GM12878 (cell line): ENCODE results near the gene ARHGEF1. TPM values are rescaled to one million over a fixed set of nuclear protein-coding genes. Genes with fewer than 3 reads are reported as not detected.

Experiments used
- ATAC-seq: fragments of 200-7000 bp; cut with Tn5 transposase; 3 replicates; pipeline ENCODE4 v1.9.1; 2020; ENCODE audit warnings: mild to moderate bottlenecking, moderate library complexity
- BruUV-seq: library from RNA; stranded (reverse); fragments of 400-500 nt; replicated peaks from 2 replicates; lab custom pipeline; 2021; lab: Mats Ljungman, UMichigan
- CTCF ChIA-PET: fragments of 300-600 bp; sonication (Branson Sonifier 250); formaldehyde crosslinking; extraction: SDS; loops from one replicate; lab custom pipeline; 2021; ENCODE audit warnings: inconsistent platforms; lab: Yijun Ruan, JAX
- POLR2A ChIA-PET: fragments of 350-600 bp; formaldehyde crosslinking; extraction: SDS; loops from one replicate; lab custom pipeline; 2021; ENCODE audit warnings: inconsistent platforms; lab: Charles Lee
- RAD21 ChIA-PET: fragments of 300-600 bp; sonication (Branson Sonifier 250); formaldehyde crosslinking; loops from one replicate; lab custom pipeline; 2023; ENCODE audit warnings: antibody characterized with exemption; ENCODE audit not compliant: unreplicated experiment; lab: Charles Lee
- SMC1A ChIA-PET: fragments of 300-600 bp; sonication (Branson Sonifier 250); formaldehyde crosslinking; loops from one replicate; lab custom pipeline; 2023; ENCODE audit not compliant: unreplicated experiment, uncharacterized antibody; lab: Charles Lee
- DNase-seq: peaks from one replicate; pipeline ENCODE4 v3.0.0-alpha.2; 2011; ENCODE audit warnings: low read depth, low spot score
- FAIRE-seq: peaks from 3 replicates; lab custom pipeline; 2011; peaks lifted over from hg19 to GRCh38; lab: Jason Lieb, UNC
- H2AFZ ChIP-seq: 2 replicates; pipeline ENCODE4 v1.6.0; 2011; ENCODE audit warnings: low read depth, low read length, control low read depth; ENCODE audit not compliant: control insufficient read depth
- H3K27ac ChIP-seq: 2 replicates; pipeline ENCODE4 v1.5.1; 2011; ENCODE audit warnings: control low read depth; ENCODE audit not compliant: control insufficient read depth, insufficient read depth
- H3K27me3 ChIP-seq, 2 experiments: replicated peaks in 1 of 2; 2 replicates each; pipeline versions ENCODE4 v1.6.0 to v1.6.1; 2011; ENCODE audit warnings: low read length in 1 of 2; ENCODE audit not compliant: control insufficient read depth in 2 of 2, insufficient read depth in 2 of 2
- H3K36me3 ChIP-seq, 2 experiments: 2 replicates each; pipeline ENCODE4 v1.5.1; 2011; ENCODE audit warnings: low read length in 1 of 2; ENCODE audit not compliant: control insufficient read depth in 2 of 2, insufficient read depth in 2 of 2
- H3K4me1 ChIP-seq: 2 replicates; pipeline ENCODE4 v1.6.1; 2011; ENCODE audit warnings: mild to moderate bottlenecking, low read length, moderate library complexity, mixed read lengths; ENCODE audit not compliant: control insufficient read depth, insufficient read depth
- H3K4me2 ChIP-seq: 2 replicates; pipeline ENCODE4 v1.6.0; 2011; ENCODE audit warnings: control low read depth; ENCODE audit not compliant: control insufficient read depth, insufficient read depth
- H3K4me3 ChIP-seq: fragments of 200-600 bp; sonication (generic); 2 replicates; pipeline ENCODE4 v1.5.1; 2016
- H3K79me2 ChIP-seq: 2 replicates; pipeline ENCODE4 v1.6.0; 2011; ENCODE audit warnings: low read length; ENCODE audit not compliant: control insufficient read depth, insufficient read depth
- H3K9ac ChIP-seq: 2 replicates; pipeline ENCODE4 v1.8.0; 2011; ENCODE audit warnings: low read length, control low read depth, mixed read lengths; ENCODE audit not compliant: control insufficient read depth, insufficient read depth
- H3K9me3 ChIP-seq: replicated peaks from 3 replicates; pipeline ENCODE4 v1.5.1; 2011; ENCODE audit warnings: mild to moderate bottlenecking, low read length; ENCODE audit not compliant: control insufficient read depth, insufficient read depth
- H4K20me1 ChIP-seq: 2 replicates; pipeline ENCODE4 v1.6.0; 2011; ENCODE audit not compliant: control insufficient read depth, insufficient read depth
- ATF3 ChIP-seq: IDR thresholded peaks from 2 replicates; pipeline ENCODE4 v1.6.1; 2011; ENCODE audit warnings: low read depth, mild to moderate bottlenecking, low read length, moderate library complexity, borderline replicate concordance; ENCODE audit errors: extremely low read depth
- BHLHE40 ChIP-seq, 2 experiments: fragments of 450-650 bp in 1 of 2; IDR thresholded peaks; 2 replicates each; pipeline ENCODE4 v1.6.1; 2011 to 2017; ENCODE audit warnings: low read depth in 2 of 2, borderline replicate concordance in 1 of 2, improper control_type of control experiment in 1 of 2, low read length in 1 of 2, mild to moderate bottlenecking in 1 of 2
- CUX1 ChIP-seq: IDR thresholded peaks from 2 replicates; pipeline ENCODE4 v1.6.1; 2012; ENCODE audit warnings: improper control_type of control experiment, low read depth, low read length; ENCODE audit not compliant: insufficient replicate concordance
- EP300 ChIP-seq, 2 experiments: fragments of 150-350 bp in 1 of 2; IDR thresholded peaks; 2 replicates each; pipeline ENCODE4 v1.6.1; 2011 to 2012; ENCODE audit warnings: low read depth in 2 of 2, low read length in 2 of 2, borderline replicate concordance in 1 of 2, improper control_type of control experiment in 1 of 2, inconsistent platforms in 1 of 2; ENCODE audit not compliant: control insufficient read depth in 1 of 2
- LARP7 ChIP-seq: fragments of 450-650 bp; IDR thresholded peaks from 2 replicates; pipeline ENCODE4 v1.6.1; 2017; ENCODE audit warnings: mild to moderate bottlenecking
- MEF2A ChIP-seq: IDR thresholded peaks from 2 replicates; pipeline ENCODE4 v1.6.1; 2011; ENCODE audit warnings: low read depth, mild to moderate bottlenecking, low read length, moderate library complexity; ENCODE audit not compliant: insufficient read depth
- NR2C2 ChIP-seq: IDR thresholded peaks from 2 replicates; pipeline ENCODE4 v1.6.1; 2011; ENCODE audit warnings: borderline replicate concordance, low read depth; ENCODE audit not compliant: control insufficient read depth, insufficient read length
- YBX1 ChIP-seq: fragments of 450-650 bp; IDR thresholded peaks from 2 replicates; pipeline ENCODE4 v1.6.1; 2016; ENCODE audit warnings: antibody characterized with exemption
- WGBS: methylation state at CpG from one replicate; pipeline ENCODE4 v1.1.6; 2016; ENCODE audit warnings: low lambda C conversion rate; ENCODE audit not compliant: insufficient replicate concordance, insufficient coverage; ENCODE audit errors: missing lambda C conversion rate; 5-methylcytosine and 5-hydroxymethylcytosine counted together
- in situ Hi-C: fragments of 300-500 bp; cut with MboI; formaldehyde crosslinking; loops from 9 replicates; pipeline ENCODE4 v1.14.3; 2018; ENCODE audit warnings: mixed read lengths
- intact Hi-C: fragments of 100-400 bp; cut with micrococcal nuclease; formaldehyde crosslinking; loops from one replicate; pipeline ENCODE4 v1.14.2; 2022; ENCODE audit not compliant: unreplicated experiment
- polyA plus RNA-seq, 11 experiments: library from polyadenylated mRNA; depleted of rRNA in 4 of 11; unstranded in 6 of 11; stranded (reverse) in 5 of 11; fragments of >200 nt; fragmentation: Nextera tagmentation in 4 of 11; fragmentation: Illumina TruSeq in 1 of 11; extraction: Ambion mirVana in 4 of 11; extraction: Trizol in 1 of 11; gene quantifications; 1 replicate in 1 of 11; 2 replicates in 10 of 11; pipeline versions ENCODE4 v1.2.1 to v1.2.3, GENCODE V29; 2011 to 2016; ENCODE audit warnings: inconsistent platforms in 2 of 11, missing spikeins in 2 of 11, low read depth in 1 of 11
- total RNA-seq, 4 experiments: library from RNA; depleted of rRNA in 3 of 4; stranded (reverse); fragments of >200 nt in 3 of 4; fragmentation: Illumina TruSeq in 1 of 4; extraction: Trizol in 1 of 4; gene quantifications; 2 replicates each; pipeline versions ENCODE4 v1.2.1 to v1.2.3, GENCODE V29; 2013 to 2021

ARHGEF1 gene
- total and polyA plus RNA-seq, 10 of the 15 experiments (the other 5 are each of a cell fraction or from before 2014, with no cell fraction given), result 1.2 to 207 (median 53.9) TPM

GRCh38 chr19:41926028-41926762, 43.2 kb downstream of the ARHGEF1 start:
- no peak for ATAC-seq
- ChIA-PET RAD21 (no interaction called here), POLR2A (no interaction called here), CTCF (no interaction called here), SMC1A (no interaction called here)
- intact Hi-C loops (no loop called here), in situ Hi-C loops (loop anchor here (25.0 kb wide), 1 partner anchor 1836 kb away; the partner anchor contains the start of gene SMG9)
- no peak overlapping the region for H2AFZ ChIP-seq
- H3K27ac ChIP-seq, result no peak overlapping the region
- no peak for DNase-seq
- H3K9me3 ChIP-seq, result no peaks in the 10 kb centered on the region
- H4K20me1 ChIP-seq, result no peaks in the 10 kb centered on the region
- WGBS, result 62% methylated on average over 25 of the region's 27 CpGs
- H3K9ac ChIP-seq, result no peak overlapping the region
- H3K4me3 ChIP-seq, result no peak overlapping the region
- no peak for FAIRE-seq
- no peaks in the 10 kb centered on the region for H3K36me3 ChIP-seq
- peaks cover 8% of the 10 kb centered on the region for H3K4me1 ChIP-seq
- no TSS peak for BruUV-seq
- no peak for TF ChIP-seq ATF3
- TF ChIP-seq YBX1, result no peak
- no peak for TF ChIP-seq EP300 (IDR thresholded peaks at IDR 0.05; ENCODE audit: borderline replicate concordance in 1 of 2, control insufficient read depth in 1 of 2, low read depth in 2 of 2, low read length in 2 of 2)
- TF ChIP-seq BHLHE40 (IDR thresholded peaks at IDR 0.05; ENCODE audit: borderline replicate concordance in 1 of 2, low read depth in 2 of 2, low read length in 1 of 2), result no peak
- no peak for TF ChIP-seq NR2C2
- no peak for TF ChIP-seq MEF2A
- TF ChIP-seq LARP7, result no peak
- no peak for TF ChIP-seq CUX1
- H3K4me2 ChIP-seq, result no peak overlapping the region
- peaks cover 13% of the 10 kb centered on the region in 2 experiments for H3K27me3 ChIP-seq
- H3K79me2 ChIP-seq, result no peaks in the 10 kb centered on the region
